Neural progenitor cell (in vitro differentiated cells): Measurements from ENCODE around the gene MAML3.

Source experiments
- CTCF ChIP-seq: fragments of 200-600 bp; sonication (generic); IDR thresholded peaks from 2 replicates; pipeline ENCODE4 v1.5.1; 2017; ENCODE audit warnings: antibody characterized with exemption, mild to moderate bottlenecking
- EZH2 ChIP-seq: fragments of 200-600 bp; sonication (generic); IDR thresholded peaks from 2 replicates; pipeline ENCODE4 v1.6.1; 2017; ENCODE audit warnings: antibody characterized with exemption, mild to moderate bottlenecking, moderate library complexity
- EZH2phosphoT487 ChIP-seq: fragments of 200-600 bp; sonication (generic); IDR thresholded peaks from 2 replicates; pipeline ENCODE4 v1.6.1; 2017; ENCODE audit warnings: antibody characterized with exemption

GRCh38 chr4:139676913-139677585 is 476.9 kb downstream of the MAML3 start:
- TF ChIP-seq CTCF (no peak), EZH2phosphoT487 (no peak), EZH2 (no peak)
